Measurements from ENCODE around the gene CAP2.

CAP2 gene, protein sequence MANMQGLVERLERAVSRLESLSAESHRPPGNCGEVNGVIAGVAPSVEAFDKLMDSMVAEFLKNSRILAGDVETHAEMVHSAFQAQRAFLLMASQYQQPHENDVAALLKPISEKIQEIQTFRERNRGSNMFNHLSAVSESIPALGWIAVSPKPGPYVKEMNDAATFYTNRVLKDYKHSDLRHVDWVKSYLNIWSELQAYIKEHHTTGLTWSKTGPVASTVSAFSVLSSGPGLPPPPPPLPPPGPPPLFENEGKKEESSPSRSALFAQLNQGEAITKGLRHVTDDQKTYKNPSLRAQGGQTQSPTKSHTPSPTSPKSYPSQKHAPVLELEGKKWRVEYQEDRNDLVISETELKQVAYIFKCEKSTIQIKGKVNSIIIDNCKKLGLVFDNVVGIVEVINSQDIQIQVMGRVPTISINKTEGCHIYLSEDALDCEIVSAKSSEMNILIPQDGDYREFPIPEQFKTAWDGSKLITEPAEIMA

DNA sequence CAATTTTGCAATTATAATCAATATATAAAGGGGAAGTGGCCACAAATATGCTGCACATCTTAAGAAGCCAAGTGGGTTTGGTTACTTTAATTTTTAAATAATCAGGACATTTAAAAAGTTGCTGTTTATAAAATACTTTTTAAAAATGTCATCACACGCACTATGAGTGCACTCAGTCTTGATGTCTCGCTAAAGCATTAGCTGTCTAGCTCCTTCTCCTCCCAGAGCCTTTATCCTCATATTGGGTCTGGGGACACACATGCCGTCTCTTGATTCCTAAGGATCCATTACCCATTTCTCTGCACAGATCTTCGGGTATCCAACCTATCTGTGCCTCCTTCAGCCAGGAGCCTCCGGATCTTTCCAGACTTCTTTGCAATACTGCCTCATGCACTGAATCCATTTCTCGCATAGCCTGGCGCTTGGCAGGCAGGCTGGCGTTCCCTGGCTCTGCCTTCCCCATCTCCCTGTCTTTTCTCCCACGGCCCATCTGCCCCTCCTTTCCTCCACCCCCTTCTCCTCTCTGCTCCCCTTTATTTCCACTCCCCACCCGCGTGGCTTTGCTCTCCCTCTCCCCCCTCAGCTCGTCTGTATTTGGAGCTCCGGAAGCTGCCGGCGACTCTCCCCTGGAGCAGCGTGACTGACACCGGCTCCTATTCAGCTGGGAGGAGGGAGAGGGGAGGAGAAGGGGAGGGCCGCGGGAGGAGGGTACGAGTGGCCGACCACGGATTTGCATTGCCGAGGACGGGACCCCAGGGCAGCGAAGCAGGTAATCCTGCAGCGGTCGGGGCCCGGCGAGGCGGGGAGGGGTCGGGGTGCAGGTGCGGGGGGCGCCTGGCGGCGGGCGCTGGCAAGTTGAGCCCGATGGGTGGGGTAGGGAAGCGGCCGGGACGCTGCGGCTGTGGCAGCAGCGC lies at the start of gene CAP2:
CAP2 (plus strand) TSS at position 618 of the 914 bp plus-strand sequence. CDS start 27,961 bp downstream, outside the sequence.
- FAIRE-seq = no peak

DNA sequence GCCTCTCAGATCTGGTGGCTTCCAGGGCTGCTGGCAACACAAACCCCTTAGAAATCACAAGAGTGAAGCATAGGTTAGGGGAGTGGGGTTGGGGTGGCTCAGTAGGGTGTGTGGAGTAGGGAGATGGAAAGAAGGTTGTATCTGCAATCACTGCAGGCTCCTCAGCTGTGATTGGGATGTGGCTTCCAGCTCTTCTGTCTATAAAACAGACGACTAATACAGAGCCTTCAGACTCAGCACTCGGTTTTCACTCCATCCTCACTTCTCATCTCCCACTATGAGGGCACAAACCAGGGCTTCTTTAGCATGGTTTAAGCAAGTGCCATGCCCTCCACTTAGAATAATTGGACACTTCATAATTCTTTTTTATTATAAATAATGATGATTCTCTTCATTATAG lies 46.4 kb upstream of the CAP2 start:
- no peak for FAIRE-seq

DNA sequence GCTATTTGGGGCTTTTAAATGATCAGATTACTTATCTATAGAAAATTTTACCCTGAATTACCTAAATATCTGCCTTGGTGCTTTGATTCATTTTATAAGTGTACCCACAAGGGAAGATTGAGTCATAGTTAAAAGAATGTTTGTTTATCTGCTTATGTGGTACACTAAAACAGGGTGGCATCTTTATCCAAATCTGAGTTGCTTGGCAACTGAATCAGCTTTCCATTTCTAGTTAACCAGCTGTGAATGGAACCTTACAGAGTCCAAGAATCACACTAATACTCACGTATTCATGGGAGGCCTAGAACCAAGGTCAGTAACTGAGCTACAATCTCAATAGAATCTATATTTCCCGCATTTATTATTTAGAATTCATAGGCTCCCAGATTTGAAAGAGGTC lies 44.0 kb upstream of the CAP2 start:
- no peak for FAIRE-seq

DNA sequence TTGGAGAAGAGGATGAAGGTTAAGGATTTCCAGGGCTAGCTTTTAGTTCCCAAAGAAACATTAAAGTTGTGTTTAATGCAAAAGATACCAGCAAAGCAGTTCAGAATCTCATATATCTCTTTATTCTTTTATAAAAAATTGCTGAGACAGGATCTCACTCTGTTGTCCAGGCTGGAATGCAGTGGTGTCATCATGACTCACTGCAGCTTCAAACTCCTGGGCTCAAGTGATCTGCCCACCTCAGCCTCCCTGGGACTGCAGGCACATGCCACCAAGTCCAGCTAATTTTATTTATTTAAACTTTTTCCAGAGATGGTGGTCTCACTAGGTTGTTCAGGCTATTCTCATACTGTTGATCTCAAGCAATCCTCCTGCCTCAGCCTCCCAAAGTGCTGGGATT lies 41.1 kb upstream of the CAP2 start:
- no peak for FAIRE-seq

DNA sequence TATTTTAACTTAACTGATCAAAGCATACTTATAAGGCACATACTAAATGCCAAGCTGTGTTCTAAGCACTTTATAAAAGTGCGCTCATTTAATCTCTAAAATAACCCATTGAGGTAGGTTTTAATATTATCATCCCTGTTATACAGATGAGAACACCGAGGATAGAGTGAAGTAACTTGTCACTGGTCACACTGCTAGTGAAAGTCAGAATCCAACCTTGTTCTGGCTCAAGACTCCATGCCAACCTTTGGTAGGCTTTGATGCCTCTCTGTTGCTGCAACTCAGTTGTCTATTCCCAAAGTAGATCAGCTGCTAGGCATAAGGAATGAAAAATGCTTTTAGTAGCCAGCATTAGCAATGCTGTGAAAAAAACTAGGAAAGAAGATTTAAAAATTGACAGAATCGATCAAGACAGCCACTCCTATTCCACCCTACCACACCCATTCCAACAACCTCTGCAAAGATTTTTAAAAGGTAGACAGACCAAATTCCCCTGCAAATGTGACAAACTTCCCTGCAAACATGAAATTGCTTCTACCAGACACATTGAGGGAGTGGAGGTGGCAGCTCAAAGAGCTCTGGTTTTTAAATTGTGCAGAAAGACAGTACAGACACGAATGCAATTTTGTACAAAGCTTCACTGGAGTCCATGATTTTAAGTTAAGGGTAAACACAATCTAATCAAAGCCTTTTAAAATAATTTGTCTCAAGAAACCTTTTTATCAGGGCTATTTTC lies 39.8 kb upstream of the CAP2 start:
- FAIRE-seq = no peak

DNA sequence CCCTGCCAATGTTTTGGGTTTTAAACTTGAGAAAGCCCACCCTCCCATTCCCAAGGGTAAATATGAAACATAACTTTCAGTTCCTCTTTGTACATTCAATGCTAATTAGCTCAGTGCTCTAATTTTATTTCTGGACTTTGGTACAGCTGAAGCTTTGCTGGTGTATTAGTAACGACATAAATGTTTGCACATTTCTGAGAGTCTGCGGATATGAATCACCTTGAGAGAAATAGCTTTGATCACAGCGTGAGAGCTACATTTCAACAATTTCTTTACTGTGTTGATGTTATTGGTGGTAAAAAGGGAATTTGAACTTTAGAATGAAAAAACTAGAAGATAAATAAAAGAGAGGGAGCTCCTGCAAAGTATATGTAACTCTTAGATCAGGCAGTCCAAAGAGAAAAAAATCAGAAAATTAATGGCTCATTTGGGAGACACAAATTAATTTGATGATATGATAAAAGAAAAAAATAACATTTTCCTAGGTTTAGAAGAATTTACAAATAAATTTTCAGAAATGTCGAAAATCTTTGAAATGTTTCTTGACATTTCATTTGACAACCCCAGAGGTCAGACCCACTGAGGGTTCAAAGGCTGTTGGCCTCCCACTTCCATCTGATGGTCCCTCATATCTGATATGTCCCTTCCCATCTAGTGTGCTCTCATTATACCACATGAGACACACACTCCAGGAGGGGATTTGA lies 38.5 kb upstream of the CAP2 start:
- FAIRE-seq = no peak

DNA sequence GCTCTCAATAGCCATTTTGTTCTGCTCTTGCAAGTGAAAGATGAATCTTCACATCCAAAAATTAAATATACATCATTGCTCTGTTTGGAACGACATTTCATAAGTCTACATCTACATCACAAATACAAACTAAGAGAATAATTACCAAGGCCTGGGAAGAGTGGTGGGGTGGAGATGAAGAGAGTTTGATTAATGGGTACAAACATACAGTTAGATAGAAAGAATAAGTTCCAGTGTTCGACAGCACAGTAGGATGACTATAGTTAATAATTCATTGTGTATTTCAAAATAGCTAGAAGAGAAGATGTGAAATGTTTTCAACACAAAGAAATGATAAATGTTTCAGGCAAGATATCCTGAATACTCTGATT lies 38.0 kb upstream of the CAP2 start:
- no peak for FAIRE-seq

DNA sequence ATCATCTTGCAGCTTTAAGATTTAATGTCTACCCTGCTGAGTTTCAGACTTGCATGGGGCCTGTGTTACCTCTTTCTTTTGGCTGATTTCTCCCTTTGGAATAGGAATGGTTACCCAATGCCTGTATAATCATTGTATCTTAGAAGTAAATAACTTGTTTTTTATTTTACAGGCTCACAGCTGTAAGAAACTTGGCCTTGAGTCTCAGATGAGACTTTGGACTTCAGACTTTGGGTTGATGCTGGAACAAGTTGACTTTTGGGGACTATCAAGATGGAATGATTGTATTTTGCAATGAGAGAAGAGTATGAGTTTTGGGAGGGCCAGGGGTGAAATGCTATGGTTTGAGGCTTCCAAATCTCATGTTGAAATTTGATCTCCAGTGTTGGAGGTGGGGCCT lies 34.9 kb upstream of the CAP2 start:
- no peak for FAIRE-seq

DNA sequence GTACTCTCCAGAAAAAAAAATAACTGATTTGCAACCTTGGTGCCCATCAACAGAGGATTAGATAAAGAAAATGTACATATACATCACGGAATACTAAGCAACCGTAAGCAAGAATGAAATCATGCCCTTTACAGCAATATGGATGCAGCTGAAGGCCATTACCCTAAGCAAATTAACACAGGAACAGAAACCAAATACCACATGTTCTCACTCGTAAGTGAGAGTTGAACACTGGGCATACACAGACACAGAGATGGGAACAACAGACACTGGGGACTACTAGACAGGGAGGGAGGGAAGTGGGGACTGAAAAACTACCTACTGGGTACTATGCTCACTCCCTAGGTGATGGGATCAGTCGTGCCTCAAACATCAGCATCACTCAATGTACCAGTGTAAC lies 32.8 kb upstream of the CAP2 start:
- no peak for FAIRE-seq

DNA sequence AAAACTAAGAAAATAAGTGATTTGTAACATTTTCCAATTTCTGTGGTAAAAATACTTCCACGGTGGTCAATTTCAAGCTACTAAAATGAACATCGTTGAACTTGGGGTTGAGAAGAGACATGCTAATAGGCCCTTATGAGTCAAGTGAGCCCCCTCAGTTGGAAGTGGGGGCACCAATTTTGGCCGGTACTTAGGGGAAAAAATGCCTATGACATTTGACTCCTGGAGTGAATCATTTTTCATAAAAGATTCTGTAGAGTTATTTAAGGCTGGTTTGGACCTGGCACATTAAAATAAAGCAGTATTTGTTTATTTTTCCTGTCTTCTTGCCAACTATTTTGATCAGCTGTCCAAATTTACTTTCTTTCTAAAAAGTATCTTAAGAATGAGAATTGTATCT lies 32.4 kb upstream of the CAP2 start:
- FAIRE-seq = peak; percentile 31

DNA sequence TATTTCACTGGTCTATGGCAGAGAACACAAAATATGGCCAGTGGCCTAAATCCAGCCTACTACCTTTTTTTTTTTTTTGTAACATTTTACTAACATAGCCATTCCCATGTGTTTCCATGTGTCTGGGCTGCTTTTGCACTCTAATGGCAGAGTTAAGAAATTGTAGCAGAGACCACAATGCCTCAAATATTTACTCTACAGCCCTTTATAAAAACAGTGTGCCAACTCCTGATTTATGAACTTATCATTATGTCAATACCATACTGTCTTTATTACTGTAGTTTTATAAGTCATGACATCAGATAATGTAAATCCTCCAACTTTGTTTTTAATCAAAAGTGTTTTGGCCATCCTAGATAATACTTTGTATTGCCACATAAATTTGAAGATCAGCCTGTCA lies 27.4 kb upstream of the CAP2 start:
- no peak for FAIRE-seq

DNA sequence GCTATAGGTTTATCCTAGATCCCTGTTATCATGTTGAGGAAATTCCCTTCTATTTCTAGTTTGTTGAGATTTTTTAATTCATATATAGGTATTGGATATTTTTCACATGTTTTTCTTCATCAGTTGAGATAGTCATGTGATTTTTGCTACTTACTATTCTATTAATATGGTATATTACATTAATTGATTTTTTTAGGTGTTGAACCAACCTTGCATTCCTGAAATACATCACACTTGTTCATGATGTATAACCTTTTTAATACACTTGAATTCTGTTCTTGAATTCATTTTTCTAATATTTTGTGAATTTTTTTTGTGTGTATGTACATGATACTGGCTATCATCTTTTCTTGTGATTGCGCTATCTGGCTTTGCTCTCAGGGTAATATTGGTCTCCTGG lies 25.5 kb upstream of the CAP2 start:
- peak; percentile 53 for FAIRE-seq

DNA sequence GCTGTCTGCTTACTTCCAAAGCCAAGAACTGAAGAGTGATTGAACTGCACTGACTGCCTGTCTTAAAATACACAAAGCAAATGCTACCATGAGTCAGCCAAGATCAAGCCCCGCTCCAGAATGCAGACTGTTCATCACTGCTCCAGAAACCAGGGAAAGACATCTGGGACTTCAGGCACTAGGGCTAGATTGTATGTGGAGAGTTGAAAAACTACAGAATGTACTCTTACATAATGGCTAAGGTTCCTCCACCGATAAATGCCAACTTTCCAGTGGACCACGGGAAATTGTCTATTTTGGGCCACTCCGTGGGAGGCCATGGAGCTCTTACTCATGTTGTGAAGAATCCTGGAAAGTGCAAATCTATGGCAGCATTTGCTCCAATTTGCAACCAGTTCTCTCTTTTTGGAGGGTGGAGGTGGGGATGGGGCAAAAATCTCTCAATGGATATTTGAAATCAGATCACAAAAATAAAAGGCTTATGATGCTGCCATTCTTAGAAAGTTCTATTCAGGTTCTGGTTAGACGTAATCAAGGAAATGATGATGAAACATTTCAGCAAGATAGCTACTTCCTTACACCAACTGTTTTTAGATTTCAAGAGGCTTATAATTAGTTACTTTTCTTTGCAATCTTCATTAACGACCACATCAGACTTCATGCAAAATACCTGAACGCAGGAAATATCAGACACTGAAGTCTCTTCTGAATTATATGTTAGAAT lies 11.8 kb upstream of the CAP2 start:
- FAIRE-seq = no peak

DNA sequence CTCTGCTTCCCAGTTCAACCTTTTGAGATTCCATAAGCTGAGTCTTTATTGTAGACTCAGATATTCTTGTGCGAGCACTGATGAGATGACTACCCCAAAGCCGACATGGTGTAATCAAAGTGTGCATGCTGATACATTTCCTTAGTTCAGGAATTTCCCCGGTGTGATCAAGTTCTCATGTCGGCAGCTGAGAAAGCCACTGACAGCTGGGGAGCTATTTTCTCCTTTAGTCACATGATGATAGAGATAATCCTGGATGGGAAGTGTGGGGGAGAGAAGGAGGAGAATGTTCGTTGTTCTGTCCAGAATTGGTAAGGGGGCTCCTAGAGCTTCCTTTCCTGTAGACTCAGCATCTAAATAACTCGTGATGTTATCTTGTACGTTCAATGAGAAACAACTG lies 7.7 kb upstream of the CAP2 start:
- no peak for FAIRE-seq

DNA sequence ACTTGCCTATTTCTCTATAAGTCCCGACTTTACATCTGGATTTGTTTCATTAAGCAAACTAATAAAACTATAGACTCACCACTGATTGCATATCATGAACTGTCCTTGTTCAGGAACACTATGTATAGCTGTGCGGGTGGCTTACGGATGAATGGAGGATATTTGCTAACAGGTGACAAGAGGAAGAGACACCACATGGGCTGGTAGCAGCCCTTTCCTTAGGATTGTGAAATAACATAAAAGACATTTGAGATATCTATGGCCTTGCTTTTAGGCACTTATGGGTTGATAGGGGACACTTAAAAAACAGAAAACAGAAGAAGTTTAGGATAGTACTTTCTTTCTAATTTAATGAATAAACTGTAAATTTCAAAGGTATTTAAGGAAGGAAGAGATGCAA lies 5.0 kb upstream of the CAP2 start:
- no peak for FAIRE-seq

DNA sequence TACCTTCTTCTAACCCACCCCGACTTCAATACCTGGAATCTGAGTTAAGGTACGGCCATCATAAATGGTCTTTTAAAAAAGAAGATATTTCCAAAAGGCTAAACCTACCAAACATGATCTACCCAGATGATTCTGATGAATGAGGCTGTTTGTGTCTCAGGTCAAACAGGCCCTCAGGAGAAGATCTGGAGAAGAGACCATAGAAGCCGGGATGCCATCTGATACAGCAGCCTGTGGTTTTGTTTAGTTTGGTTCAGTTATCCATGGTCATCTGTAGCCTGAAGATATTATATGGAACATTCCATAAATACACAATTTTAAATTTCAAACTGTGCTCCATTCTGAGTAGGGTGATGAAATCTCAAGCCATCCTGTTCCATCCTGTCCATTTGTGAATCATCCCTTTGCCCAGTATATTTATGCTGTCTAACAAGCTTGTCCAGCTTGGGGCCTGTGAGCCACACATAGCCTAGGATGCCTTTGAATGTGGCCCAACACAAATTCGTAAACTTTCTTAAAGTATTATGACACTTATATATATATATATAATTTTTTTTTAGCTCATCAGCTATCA lies 4.0 kb upstream of the CAP2 start:
- FAIRE-seq = no peak

DNA sequence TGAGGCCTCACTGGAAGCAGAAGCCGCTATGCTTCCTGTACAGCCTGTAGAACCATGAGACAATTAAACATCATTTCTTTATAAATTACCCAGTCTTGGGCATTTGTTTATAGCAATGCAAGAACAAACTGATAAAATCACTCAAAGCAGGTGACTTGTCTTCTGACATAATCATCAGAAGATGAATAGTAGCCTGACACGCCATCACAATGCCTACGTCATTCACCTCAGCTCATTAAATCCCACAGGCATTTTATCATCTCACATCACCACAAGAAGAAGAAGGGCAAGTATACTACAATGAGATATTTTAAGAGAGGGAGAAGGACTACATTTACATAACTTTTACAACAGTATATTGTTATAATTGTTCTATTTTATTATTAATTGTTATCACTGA lies 3.1 kb upstream of the CAP2 start:
- FAIRE-seq = no peak

DNA sequence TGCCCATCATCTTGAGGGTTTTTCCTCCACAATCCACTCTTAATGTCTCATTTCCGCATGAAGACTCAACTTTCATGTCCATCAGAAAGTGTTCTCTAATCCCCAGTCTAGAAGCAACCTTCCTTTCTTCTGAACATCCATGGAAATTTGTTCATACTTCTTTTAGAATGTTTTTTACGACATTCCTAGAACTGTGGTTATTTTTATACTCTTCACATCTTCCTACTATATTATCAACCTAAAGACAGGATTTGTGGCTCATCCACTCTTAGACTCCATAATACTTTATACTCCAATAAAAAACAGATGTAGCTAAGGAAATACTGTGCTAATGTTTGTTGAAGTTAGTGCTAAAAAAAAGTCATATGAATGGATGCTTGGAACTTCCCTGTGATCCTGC lies 1.4 kb upstream of the CAP2 start:
- FAIRE-seq = no peak

DNA sequence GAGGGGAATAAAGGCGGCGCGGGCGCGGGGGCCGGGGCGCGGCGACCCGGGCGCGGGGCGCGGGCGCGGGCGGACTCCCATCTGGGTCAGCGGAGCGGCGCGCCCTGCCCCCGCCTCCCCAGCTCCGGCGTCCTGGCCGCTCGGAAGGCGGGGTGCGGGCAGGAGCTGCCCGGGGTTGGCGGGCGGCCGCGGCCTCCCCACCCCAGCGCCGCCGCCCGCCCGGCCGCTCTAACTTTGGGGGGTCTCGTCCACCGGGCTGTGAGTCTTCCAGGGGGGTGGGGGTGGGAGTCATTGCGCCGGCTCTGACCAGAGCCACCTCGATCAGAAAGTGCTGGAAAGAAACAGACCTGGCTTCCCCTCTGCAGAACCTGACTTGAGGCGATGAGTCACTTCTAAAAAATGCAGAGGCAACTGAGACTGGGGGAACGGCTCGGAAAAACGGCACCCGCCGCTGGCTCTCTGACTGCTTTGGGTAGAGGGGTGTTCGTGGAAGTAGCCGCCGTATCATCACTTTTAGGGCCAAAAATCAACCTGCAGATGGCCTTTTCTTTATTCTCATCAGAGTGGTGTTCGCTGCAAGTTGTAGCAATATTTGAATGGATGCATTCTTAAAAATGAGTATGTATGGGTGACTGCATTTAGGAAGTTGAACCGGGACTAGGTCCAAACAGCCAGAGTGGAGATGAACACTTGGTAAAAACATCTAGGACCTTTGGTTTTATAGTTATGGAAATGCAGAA lies 667 bp downstream of the CAP2 start:
- no peak for FAIRE-seq

DNA sequence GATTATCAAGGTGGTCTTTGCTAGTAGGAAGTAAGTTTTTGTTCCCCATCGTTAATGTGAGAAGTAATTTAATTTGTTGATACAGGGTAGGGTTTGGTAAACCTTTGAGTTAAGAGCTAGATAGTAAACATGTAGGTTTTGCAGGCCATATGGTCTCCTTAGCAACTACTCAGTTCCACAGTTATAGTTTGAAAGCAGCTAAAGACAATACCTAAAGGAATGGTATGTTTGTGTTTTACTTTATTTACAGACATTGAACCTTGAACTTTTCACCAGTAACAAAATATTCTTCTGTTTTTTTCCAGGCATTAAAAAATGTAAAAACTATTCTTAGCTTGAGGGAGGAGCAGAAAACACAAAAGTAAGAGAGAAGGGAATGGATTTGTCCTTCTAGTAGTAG lies 1.7 kb downstream of the CAP2 start:
- FAIRE-seq = no peak

DNA sequence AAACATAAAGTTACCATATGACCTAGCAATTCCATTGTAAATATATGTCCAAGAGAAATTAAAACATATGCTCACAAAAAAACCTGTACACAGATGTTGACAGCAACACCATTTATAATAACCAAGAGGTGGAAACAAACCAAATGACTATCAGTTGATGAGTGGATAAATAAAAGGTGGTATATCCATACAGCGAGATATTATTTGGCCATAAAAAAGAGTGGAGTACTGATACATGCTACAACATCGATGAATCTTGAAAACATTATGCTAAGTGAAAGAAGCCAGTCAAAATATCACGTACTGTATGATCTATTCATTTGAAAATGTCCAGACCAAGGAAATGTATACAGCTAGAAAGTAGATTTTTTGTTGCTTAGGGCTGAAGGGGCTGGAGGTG lies 2.9 kb downstream of the CAP2 start:
- FAIRE-seq = no peak

All from G401.6 (cell line).